NB4 (cell line): ENCODE data around the gene PLCD1.

ENCODE experiments used
- MYC ChIP-seq: IDR thresholded peaks from 2 replicates; pipeline ENCODE4 v1.6.1; 2011; ENCODE audit warnings: low read depth, low read length
- POLR2A ChIP-seq: IDR thresholded peaks from 2 replicates; pipeline ENCODE4 v1.6.1; 2011; ENCODE audit warnings: mild to moderate bottlenecking; ENCODE audit not compliant: insufficient read length; ENCODE audit errors: extremely low read depth
- TF ChIP-seq, protein P1 (sequence below): IDR thresholded peaks from one replicate; pipeline ENCODE4 v1.5.1; 2012; ENCODE audit warnings: low read depth, low read length
- TF ChIP-seq, protein P2 (sequence below): IDR thresholded peaks from 2 replicates; pipeline ENCODE4 v1.6.1; 2011; ENCODE audit warnings: low read depth, low read length

DNA sequence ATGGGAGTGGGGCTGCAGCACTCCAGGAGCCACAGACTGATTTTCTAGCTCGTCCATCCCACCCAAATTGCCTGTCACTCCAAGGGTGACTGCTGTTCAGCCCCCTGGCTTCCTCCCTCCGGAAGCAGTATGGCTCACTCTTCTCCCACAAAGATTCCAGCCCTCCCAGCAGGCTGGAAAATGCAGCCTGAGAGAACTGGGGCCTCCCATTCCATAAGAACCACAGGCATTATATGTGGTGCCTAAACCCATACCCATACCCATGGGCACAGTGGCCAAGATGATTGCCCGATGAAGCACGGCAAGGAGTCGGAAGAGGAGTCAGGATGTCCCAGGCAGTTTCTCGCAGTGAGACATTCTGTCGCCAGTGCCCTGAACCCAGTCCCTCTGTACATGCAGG is 44.8 kb downstream of the PLCD1 start:
- TF ChIP-seq POLR2A (no peak), MYC (no peak)
- TF ChIP-seq, protein P1, sequence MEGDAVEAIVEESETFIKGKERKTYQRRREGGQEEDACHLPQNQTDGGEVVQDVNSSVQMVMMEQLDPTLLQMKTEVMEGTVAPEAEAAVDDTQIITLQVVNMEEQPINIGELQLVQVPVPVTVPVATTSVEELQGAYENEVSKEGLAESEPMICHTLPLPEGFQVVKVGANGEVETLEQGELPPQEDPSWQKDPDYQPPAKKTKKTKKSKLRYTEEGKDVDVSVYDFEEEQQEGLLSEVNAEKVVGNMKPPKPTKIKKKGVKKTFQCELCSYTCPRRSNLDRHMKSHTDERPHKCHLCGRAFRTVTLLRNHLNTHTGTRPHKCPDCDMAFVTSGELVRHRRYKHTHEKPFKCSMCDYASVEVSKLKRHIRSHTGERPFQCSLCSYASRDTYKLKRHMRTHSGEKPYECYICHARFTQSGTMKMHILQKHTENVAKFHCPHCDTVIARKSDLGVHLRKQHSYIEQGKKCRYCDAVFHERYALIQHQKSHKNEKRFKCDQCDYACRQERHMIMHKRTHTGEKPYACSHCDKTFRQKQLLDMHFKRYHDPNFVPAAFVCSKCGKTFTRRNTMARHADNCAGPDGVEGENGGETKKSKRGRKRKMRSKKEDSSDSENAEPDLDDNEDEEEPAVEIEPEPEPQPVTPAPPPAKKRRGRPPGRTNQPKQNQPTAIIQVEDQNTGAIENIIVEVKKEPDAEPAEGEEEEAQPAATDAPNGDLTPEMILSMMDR = no peak
- TF ChIP-seq, protein P2, sequence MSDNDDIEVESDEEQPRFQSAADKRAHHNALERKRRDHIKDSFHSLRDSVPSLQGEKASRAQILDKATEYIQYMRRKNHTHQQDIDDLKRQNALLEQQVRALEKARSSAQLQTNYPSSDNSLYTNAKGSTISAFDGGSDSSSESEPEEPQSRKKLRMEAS = no peak
